Renal cortex interstitium (tissue), 15 donors: ENCODE results near the gene HYAL3. TPM values are rescaled to one million over a fixed set of nuclear protein-coding genes. Genes with fewer than 3 reads are reported as not detected.
A peak's percentile ranks its signal among the peaks of the same experiment; 100 is the strongest.

ENCODE experiments used
- DNase-seq, 11 donors: peaks; one replicate each; pipeline ENCODE4 v3.0.0-alpha.2; 2013; ENCODE audit warnings: low read depth in 9 of 11, low spot score in 4 of 11; ENCODE audit errors: extremely low read depth in 1 of 11
- long read RNA-seq, 16 experiments: transcript quantifications; one replicate each; lab custom pipeline, GENCODE V29; 2026
- polyA plus RNA-seq, 3 donors: library from polyadenylated mRNA; unstranded; fragments of 120-200 nt; gene quantifications; one replicate each; pipeline ENCODE4 v1.2.1, GENCODE V29; 2013; ENCODE audit not compliant: insufficient read length in 3 of 3

HYAL3 gene
- 1 to 10 TPM; 2.9 to 5.5 (median 3.2) TPM for polyA plus RNA-seq
- long read RNA-seq, donor 1: 0 reads
- long read RNA-seq, donor 2, partial matches to known transcripts: 0 of 2 reads
- long read RNA-seq, donor 2, other reads (novel, unspliced or antisense): 0 of 2 reads
- long read RNA-seq, donor 3: 0 reads
- long read RNA-seq, donor 4: 0 reads
- long read RNA-seq, donor 5: 0 reads
- long read RNA-seq, donor 6: 0 reads
- long read RNA-seq, donor 7, partial matches to known transcripts: 0 of 2 reads
- long read RNA-seq, donor 7, other reads (novel, unspliced or antisense): 0 of 2 reads
- long read RNA-seq, donor 8, partial matches to known transcripts: 0 of 4 reads
- long read RNA-seq, donor 8, other reads (novel, unspliced or antisense): 0 of 4 reads
- long read RNA-seq, donor 9: 0 reads
- long read RNA-seq, donor 10, partial matches to known transcripts: 0 of 1 reads
- long read RNA-seq, donor 10, other reads (novel, unspliced or antisense): 0 of 1 reads
- long read RNA-seq, donor 11, partial matches to known transcripts: 0 of 1 reads
- long read RNA-seq, donor 11, other reads (novel, unspliced or antisense): 0 of 1 reads
- long read RNA-seq, donor 12, partial matches to known transcripts: 0 of 1 reads
- long read RNA-seq, donor 12, other reads (novel, unspliced or antisense): 0 of 1 reads
- long read RNA-seq, donor 13: 0 reads
- long read RNA-seq, donor 14: 0 reads
- long read RNA-seq, donor 15: 0 reads
- long read RNA-seq, donor 16, transcript HYAL3-201 (4 exons, 1,942 nt): major isoform, 5 of 7 reads
- long read RNA-seq, donor 16, partial matches to known transcripts: 0 of 7 reads
- long read RNA-seq, donor 16, other reads (novel, unspliced or antisense): 0 of 7 reads

GRCh38 chr3:50298836-50299637 is at the start of gene HYAL3, which contains the start of gene NAA80:
TSS of gene HYAL3 (minus strand) at chr3:50299405. CDS start at chr3:50295602, 3,803 bp downstream.
TSS of gene NAA80 (minus strand) at chr3:50299405. CDS start at chr3:50297463, 1,942 bp downstream.
- DNase-seq: peak; percentile 99 to 100 (median 99)

- DNase-seq: no peak
These were observed 48.1 kb upstream of the HYAL3 start for GRCh38 chr3:50347187-50347813.

GRCh38 chr3:50345586-50346234 is 46.5 kb upstream of the HYAL3 start, which contains the start of gene ZMYND10:
TSS of gene ZMYND10 (minus strand) at chr3:50345732. CDS start at chr3:50345579, 153 bp downstream.
- DNase-seq: no peak

- no peak for DNase-seq
These were observed 45.8 kb upstream of the HYAL3 start for GRCh38 chr3:50345008-50345407.

- DNase-seq: no peak
These were observed 43.8 kb upstream of the HYAL3 start for GRCh38 chr3:50342813-50343633.

- DNase-seq: no peak
These were observed 42.9 kb upstream of the HYAL3 start for GRCh38 chr3:50341996-50342650.

GRCh38 chr3:50341537-50341936 is 42.3 kb upstream of the HYAL3 start:
- DNase-seq: no peak

- DNase-seq: no peak
These were observed 41.5 kb upstream of the HYAL3 start, which contains the start of gene RASSF1 for GRCh38 chr3:50340448-50341329. TSS of gene RASSF1 (minus strand) at chr3:50340836. CDS start at chr3:50340805, 31 bp downstream.

- DNase-seq: no peak
These were observed 40.9 kb upstream of the HYAL3 start for GRCh38 chr3:50340147-50340447.

GRCh38 chr3:50339485-50340146 is 40.4 kb upstream of the HYAL3 start:
- no peak for DNase-seq

- DNase-seq: no peak
These were observed 39.8 kb upstream of the HYAL3 start for GRCh38 chr3:50338965-50339364.

GRCh38 chr3:50337175-50337861 is 38.1 kb upstream of the HYAL3 start:
- peak; percentile 87 to 98 (median 97) for DNase-seq

GRCh38 chr3:50336452-50337174 is 37.4 kb upstream of the HYAL3 start:
- DNase-seq: no peak
